Left lobe of liver (tissue), 2 donors: Measurements from ENCODE around the gene CRB2. TPM values are rescaled to one million over a fixed set of nuclear protein-coding genes. Genes with fewer than 3 reads are reported as not detected.
"Not testable (repeated sequence)": the region's sequence is repeated elsewhere in the genome, so short reads cannot be mapped to it uniquely, and the experiment has no call there.

Experiments used
- ATAC-seq: fragments of 200-7000 bp; cut with Tn5 transposase; one replicate; pipeline ENCODE4 v1.9.1; 2020; ENCODE audit warnings: mild to moderate bottlenecking, moderate library complexity
- DNase-seq: peaks from one replicate; pipeline ENCODE4 v3.0.0-alpha.2; 2020; ENCODE audit warnings: low spot score
- total RNA-seq: library from RNA; stranded (reverse); gene quantifications from one replicate; pipeline ENCODE4 v1.2.1, GENCODE V29; 2021
- donor health status: DM: no; HTN: no; CAD: no; lungs with moderate emphysema.
- donor health status: DM: no; HTN: yes; CAD: no.

Gene CRB2
- total RNA-seq, 1 donor from 2014 or later, result not detected

GRCh38 chr9:123398938-123399337 is 42.9 kb downstream of the CRB2 start:
- not testable (repeated sequence) for DNase-seq, ATAC-seq

GRCh38 chr9:123399803-123400378 is 43.9 kb downstream of the CRB2 start:
- DNase-seq, result no peak
- no peak for ATAC-seq

- DNase-seq (no peak), ATAC-seq (no peak)
These were observed 45.0 kb downstream of the CRB2 start for GRCh38 chr9:123400926-123401503.

GRCh38 chr9:123401879-123402513 is 46.0 kb downstream of the CRB2 start:
- peak; percentile 91 for ATAC-seq
- no peak for DNase-seq

GRCh38 chr9:123402981-123403509 is 47.0 kb downstream of the CRB2 start:
- ATAC-seq (no peak), DNase-seq (no peak)

GRCh38 chr9:123406016-123406415 is 50.0 kb downstream of the CRB2 start:
- DNase-seq (no peak), ATAC-seq (no peak)

GRCh38 chr9:123406691-123407216 is 50.8 kb downstream of the CRB2 start:
- DNase-seq, result no peak
- ATAC-seq, result no peak

GRCh38 chr9:123407217-123407851 is 51.3 kb downstream of the CRB2 start:
- no peak for ATAC-seq
- DNase-seq, result no peak

- DNase-seq (no peak), ATAC-seq (no peak)
These were observed 52.6 kb downstream of the CRB2 start for GRCh38 chr9:123408313-123409262.

- DNase-seq (no peak), ATAC-seq (no peak)
These were observed 54.4 kb downstream of the CRB2 start for GRCh38 chr9:123410281-123410910.

- ATAC-seq (no peak), DNase-seq (no peak)
These were observed 55.2 kb downstream of the CRB2 start for GRCh38 chr9:123411191-123411590.

- ATAC-seq (no peak), DNase-seq (no peak)
These were observed 55.6 kb downstream of the CRB2 start for GRCh38 chr9:123411636-123412035.

GRCh38 chr9:123412171-123412820 is 56.3 kb downstream of the CRB2 start:
- no peak for DNase-seq
- no peak for ATAC-seq

GRCh38 chr9:123414204-123414603 is 58.2 kb downstream of the CRB2 start:
- ATAC-seq (no peak), DNase-seq (no peak)

GRCh38 chr9:123414936-123415930 is 59.2 kb downstream of the CRB2 start:
- no peak for DNase-seq
- ATAC-seq, result no peak

GRCh38 chr9:123416176-123416575 is 60.2 kb downstream of the CRB2 start:
- ATAC-seq (no peak), DNase-seq (no peak)

- DNase-seq (no peak), ATAC-seq (no peak)
These were observed 61.5 kb downstream of the CRB2 start for GRCh38 chr9:123417289-123418051.
